NK-92 (cell line): ENCODE measurements around the gene GEN1.

Experiments
- DNase-seq: peaks from one replicate; lab custom pipeline; 2025; ENCODE audit not compliant: unreplicated experiment; lab: John Stamatoyannopoulos, UW

The GEN1 gene

GRCh38 chr2:17793296-17793695 is 39.4 kb downstream of the GEN1 start:
- DNase-seq: no peak

- no peak for DNase-seq
These were observed 39.9 kb downstream of the GEN1 start for GRCh38 chr2:17793803-17794354.

- DNase-seq: no peak
These were observed 41.4 kb downstream of the GEN1 start for GRCh38 chr2:17795309-17795708.

DNA sequence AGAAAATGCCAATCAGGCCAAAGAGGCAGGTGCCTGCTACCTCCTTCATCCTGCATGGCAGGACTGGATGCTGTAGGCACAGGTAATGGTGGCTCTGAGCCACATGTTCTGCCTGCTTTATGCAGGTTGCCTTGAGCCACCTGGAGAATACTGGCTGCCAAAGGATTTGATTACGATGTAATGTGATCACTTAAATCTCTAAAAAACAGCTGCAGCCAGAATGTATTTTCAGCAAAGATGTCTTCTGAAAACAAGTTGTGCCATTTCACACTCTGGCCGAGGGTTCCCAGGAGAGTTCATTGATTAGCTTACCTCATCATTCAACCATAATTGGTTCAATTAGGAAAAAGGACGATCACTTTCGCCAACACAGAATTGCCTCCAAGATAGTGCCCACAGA is 44.4 kb downstream of the GEN1 start:
- no peak for DNase-seq

- DNase-seq: no peak
These were observed 45.6 kb downstream of the GEN1 start for GRCh38 chr2:17799301-17800120.

DNA sequence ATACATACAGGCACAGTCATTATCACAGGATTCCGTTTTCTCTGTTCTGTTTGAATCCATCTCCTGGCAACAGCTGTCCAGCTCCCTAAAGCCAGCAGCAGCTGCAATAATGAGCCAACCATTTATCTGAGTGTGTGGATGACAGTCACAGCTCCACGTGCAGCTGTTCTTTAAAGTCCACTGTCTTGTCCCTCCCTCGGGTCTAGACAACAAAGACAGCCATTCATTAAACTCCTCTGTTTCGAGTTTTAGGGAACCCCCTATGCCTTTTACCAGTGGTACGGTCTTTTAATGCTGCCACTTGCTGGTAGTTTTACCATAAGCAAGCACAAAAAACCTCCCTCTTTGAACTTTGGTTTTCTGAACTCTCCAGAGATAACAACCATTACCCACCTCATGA is 46.3 kb downstream of the GEN1 start:
- no peak for DNase-seq

- no peak for DNase-seq
These were observed 46.9 kb downstream of the GEN1 start for GRCh38 chr2:17800693-17801458.

DNA sequence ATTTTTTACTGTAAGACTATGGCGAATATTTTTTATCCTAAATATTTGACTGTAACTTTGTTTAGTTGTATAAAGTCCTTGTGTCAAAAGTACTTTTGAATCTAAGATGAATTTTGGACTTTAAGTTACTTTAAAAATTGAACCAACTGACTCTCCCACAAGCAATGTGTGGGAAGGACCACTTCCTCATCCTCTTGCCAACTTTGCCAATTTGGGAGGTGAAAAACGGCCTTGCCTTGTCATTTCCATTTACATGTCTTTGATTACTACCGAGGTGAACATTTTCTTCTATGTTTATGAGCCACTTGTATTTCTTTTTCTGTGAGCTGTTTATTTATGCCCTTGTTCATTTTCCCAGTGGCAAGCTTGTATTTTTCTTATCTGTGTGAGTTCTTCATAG is 49.6 kb downstream of the GEN1 start:
- DNase-seq: no peak

- no peak for DNase-seq
These were observed 50.4 kb downstream of the GEN1 start for GRCh38 chr2:17804358-17804757.

DNA sequence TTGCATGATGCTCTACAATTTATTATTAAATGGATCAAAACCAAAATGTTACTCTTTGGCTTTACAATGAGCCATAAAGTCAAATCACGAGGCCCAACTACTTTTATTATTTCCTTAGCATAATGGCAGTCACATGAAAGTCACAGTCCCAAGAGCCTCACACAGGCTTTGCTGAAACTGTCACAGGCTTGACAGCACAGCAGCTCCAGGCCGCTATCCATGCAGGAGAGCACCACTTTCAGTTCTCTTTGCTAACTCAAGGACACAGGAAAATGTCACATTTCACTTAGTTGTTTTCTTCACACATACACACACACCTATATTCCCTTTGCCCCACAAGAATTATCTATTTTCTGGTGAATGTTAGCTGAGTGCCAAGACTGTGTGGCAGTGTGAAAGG is 51.2 kb downstream of the GEN1 start:
- DNase-seq: no peak

GRCh38 chr2:17805717-17806363 is 51.9 kb downstream of the GEN1 start:
- no peak for DNase-seq

DNA sequence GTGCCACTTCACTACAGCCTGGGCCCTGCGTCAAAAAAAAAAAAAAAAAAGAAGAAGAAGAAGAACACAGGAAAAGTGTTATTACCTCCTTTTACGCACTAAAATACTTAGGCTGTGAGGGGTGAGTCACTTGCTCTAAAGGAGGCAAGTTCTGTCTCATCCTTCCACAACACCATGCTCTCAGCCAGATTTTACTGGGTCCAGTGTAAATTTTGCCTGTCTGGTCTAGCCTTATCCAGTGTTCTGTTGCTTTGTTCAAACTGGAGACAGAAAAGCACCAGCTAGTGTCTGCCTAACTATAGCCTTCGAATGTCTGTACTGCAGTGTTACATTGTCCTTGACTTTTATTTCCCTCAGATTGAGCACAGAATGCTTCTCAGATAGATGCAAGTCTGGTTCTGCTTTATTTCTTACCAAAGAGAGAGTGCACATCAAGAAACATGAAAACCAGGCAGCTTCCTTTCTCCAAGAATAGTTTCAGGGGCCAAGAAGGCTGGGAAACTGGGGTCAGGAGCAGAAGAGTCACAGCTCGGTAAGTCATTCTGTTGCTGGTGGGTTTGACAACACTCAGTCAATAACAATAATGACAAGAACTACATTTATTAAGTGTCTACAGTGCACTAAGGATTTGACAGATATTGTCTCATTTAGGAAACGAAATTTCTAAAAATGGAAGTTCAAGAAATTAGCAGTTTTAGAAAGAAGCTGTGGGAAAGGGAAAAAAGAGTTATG is 59.2 kb downstream of the GEN1 start:
- no peak for DNase-seq

DNA sequence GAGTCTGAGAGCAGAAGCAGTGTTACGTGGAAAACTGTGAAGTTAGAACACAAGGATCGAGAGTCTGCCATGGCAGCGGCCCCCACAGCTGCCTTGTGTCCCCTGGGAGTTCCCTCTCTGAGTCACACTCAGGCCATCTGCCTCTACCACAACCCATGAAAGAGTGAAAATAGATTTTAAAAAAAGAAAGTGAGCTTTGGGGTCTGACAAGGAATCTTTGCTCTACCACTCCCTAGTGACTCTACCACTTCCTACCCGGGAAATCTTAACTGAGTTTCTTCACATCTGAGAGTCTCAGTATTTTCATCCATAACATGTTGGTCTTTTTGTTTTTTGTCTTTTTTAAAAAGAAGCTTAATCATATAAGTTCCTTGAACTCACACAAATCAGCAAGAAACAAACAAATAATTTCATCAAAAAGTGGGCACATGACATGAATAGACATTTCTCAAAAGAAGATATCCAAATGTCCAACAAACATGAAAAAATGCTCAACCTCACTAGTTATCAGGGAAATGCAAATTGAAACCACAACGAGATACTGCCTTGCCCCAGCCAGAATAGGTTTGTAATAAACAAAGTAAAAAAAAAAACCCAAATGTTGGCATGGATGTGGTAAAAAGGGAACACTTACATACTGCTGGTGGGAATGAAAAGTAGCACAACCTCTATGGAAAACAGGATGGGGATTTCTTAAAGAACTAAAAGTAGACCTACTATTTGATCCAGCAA is 60.0 kb downstream of the GEN1 start:
- no peak for DNase-seq

DNA sequence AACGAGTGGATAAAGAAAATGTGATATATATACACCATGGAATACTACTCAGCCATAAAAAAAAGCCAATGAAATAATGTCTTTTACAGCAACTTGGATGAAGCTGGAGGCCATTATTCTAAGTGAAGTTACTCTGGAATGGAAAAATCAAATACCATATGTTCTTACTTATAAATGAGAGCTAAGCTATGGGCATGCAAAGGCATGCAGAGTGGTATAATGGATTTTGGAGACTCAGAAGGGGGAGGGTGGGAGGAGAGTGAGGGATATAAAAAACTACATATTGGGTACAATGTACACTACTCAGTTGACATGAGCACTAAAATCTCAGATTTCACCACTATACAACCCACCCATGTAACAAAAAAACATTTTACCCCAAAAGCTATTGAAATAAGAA is 60.7 kb downstream of the GEN1 start:
- no peak for DNase-seq

- DNase-seq: no peak
These were observed 61.7 kb downstream of the GEN1 start for GRCh38 chr2:17815468-17816184.

- no peak for DNase-seq
These were observed 62.7 kb downstream of the GEN1 start, which contains the start of gene MSGN1 for GRCh38 chr2:17816396-17817245. Gene MSGN1 (plus strand): TSS chr2:17816460. CDS start chr2:17816519, 59 bp downstream.

- no peak for DNase-seq
These were observed 64.4 kb downstream of the GEN1 start for GRCh38 chr2:17818235-17818815.

DNA sequence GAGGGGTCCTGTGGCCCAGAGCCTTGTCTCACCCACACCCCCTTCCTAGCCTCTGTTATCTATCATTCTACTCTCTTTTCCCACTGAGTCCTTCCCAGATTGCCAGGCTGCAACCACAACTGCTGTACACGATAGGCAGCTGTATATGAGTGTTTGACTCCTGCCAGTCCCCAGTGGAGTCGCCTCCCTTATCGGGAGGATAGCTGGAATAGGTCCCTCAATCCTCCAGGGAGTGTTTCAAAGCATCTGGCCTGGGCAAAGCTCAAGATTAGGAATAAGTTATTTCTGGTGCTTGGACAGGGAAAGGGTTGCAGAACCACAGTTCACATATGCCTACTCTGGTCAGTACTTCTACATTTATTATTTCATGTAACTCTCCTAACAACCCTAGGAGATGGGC is 67.1 kb downstream of the GEN1 start:
- no peak for DNase-seq
